HG03460 (cell line): ENCODE results near the gene CDAN1.

Experiments
- ATAC-seq: cut with Tn5 transposase; IDR thresholded peaks from one replicate; pipeline ENCODE4 v1.9.1; 2021; ENCODE audit not compliant: unreplicated experiment

The CDAN1 gene

DNA sequence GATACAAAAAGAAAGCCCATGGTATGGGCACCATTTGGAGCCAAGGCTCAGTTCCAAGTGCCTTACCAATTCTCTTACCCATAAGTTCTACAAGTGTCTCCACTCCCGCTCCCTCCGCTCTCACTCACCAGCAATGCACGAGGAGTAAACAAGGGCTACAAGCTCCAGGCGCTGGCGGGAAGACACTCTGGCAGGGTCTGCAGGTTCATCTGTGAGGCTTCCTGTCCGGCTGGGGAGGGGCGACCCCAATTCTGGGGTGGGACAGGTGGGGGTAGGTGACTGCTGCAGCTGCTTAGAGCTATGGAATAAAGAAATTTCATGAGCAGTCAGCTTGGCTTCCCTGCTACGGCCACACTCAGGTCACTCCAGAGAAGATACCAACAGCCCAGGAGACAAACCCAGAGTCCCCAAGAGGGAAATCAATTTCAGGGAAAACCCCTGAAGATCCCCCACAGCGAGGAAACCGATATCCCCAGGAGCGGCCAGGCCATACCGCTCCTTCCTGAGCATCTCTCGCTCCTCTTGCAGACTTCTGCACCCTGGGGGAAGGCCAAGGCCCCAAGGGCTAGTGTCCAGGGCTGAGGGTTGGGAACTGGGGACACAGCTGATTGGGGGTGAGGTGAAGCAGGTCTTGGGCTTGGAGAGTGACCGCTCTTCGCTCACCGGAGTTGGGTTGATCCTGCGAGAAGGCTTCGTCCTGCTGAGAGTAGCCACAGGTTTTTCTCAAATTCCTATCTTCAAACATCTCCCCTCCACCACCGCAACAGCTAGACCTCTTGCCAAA is 1.4 kb downstream of the CDAN1 start:
- ATAC-seq: no peak

DNA sequence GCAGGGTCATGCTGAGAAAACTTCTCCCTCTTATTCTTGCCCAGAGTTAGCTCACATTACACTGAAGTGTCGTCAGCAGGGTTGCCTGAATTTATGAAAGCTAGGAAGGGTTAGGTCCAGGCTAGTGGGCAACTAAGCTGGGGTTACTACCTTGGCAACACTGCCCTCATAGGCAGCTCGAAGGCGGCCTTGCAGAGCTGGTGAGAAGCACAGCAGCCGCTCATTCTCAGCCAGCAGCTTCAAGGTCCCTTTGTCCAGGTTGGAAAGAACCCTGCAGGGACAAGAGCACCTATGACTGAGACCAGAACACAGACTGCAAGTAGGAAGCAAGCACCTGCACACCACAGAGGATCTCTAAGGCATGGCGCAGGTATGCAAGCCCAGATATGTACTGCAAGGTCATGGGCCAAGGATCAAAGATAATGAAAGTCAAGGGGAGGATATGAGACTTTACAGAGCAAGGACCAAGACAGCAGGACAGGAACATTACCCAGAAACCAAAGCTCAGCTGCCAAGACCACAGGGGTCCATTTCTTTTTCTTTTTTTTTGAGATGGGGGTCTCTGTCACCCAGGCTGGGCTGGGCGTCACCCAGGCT is 2.8 kb downstream of the CDAN1 start:
- no peak for ATAC-seq

DNA sequence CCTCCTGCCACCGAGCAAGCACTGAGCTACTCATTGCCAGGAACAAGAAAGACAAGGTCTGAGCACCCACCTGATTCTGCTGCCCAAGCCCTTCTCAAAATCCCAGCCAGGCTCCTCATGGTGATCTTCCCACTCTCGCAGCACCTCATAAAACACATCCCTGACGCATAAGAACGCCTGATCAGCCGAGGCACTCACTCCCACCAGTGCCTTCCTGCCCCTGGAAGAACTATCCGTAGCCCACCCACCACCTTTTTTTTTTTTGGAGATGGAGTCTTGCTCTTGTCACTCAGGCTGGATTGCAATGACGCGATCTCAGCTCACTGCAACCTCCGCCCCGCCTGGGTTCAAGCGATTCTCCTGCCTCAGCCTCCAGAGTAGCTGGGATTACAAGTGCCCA is 3.9 kb downstream of the CDAN1 start:
- no peak for ATAC-seq

DNA sequence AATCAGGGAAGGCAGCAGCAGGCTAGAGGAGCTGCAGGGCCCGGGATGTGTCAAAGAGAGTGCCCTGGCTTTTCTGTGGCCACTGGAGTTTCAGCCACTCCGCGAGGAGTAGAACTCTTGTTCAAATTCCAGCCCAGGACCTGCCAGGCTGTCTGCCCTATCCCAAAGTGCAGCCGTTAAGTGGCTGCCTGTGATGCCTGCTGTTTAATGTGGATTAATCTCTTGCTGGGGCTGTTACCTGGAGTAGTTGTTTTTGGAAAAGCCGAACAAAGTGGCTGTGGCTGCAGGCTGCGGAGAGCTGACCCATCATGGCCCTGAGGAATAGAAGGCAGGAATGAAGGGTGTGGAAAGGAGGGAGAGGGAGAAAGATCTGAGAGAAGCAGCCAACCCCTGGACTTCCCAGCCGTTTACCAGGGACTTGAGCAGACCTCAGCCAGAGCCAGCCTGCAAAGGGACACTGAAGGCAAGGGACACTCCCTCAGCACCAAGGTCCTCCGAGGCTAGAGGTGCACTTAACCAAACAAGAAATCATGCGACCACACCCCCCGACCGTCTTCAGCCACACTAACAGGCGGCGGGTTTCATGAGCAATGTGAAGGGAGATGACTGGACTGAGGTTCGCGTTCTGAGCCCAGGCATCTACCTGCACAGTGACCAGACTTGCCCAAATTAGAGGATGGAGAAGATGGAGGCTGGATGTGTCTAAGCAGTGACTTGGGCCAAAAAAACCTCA is 4.7 kb downstream of the CDAN1 start:
- no peak for ATAC-seq

DNA sequence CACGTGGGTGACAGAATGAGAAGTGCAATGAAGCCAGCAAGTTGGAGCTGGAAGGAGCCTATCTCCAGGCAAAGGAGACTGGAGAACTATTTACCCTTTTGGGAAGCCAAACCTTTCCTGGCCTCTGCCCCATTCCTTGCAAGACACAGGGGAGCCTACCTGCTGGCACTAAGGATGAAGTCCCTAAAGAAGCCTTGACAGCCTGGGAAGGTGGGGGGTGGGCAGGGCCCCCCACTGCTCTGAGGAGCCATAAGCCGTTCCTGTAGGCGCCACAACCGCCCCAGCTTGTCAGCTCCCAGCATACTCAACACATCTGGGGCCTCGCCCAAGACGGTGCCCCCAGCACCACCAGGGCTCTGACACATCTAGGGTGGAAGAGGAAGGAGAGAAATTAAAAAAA is 5.5 kb downstream of the CDAN1 start:
- ATAC-seq: no peak

DNA sequence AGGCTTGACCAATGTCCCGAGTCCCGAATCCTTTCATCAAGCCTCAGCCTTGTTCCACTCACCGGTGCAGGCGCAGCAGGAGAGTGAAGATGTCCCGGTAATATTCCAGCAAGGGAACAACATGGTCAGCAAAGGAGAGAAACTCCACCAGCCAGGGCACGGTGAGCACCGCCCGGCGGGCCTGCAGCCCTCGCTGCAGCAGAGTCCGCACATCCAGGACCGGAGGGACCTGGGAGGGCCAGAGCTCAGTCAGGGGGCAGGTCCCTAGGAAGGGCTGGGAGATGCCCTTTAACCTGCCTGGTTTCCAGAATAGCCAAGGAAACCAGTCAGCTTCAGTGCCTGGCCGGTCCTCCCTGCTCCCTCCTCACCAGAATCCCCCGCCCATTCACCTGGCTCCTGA is 6.4 kb downstream of the CDAN1 start:
- ATAC-seq: no peak

DNA sequence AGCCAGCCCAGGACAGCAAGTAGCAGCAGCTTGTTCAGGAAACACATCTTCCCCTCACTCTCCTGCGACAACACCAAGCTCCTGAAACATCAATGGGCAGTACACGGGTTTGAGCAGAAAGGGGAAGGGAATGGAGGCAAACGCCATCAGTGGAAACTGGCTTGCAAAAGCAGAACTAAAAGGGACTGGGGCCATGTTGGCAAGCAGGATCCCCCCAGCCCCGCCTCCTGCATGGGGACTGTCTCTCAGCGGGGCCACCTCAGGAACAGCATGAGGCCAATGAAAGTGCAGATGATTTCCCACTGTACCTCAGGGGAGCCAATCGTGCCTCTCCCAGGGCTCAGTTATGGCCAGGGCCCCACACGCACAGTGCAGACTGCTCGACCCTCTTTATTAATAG is 6.8 kb downstream of the CDAN1 start:
- ATAC-seq: no peak

DNA sequence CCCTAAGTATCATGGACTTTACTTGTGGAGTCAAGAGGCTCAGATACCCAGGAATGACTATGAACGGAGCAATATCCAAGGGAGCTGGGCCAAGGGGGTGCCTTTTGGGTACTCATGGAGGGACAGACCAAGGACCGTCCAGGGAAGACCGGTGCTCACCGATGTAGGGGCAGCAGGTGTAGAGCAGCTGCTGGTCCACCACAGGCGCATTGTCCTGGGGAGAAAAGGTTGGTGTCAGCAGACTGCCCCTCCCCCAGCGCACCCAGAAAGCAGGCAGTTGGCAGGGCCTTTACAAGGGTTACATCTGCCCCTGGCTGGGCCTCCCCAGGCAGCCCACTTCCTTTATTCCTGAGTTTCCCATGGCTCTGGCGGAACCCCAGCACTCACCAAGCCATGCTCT is 7.5 kb downstream of the CDAN1 start:
- no peak for ATAC-seq

DNA sequence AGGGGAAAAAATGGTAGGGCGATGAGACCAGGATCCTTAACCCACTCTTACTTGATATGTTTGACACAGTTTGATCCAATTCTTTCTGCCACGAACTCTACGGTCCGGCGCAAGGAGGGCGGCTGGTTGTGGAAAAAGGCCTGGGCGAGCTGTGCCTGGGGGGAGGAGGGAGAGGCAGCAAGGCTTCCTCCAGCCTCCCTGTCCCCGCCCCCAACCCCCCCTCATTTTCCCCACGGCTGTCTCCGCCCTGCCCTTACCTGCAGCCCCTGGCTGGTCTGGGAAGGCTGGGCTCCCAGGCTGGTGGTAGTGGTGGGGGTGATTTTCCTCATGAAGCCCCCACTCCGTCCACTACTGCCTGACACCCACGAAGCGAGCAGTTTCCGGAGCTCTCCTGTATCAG is 8.0 kb downstream of the CDAN1 start:
- ATAC-seq: no peak

DNA sequence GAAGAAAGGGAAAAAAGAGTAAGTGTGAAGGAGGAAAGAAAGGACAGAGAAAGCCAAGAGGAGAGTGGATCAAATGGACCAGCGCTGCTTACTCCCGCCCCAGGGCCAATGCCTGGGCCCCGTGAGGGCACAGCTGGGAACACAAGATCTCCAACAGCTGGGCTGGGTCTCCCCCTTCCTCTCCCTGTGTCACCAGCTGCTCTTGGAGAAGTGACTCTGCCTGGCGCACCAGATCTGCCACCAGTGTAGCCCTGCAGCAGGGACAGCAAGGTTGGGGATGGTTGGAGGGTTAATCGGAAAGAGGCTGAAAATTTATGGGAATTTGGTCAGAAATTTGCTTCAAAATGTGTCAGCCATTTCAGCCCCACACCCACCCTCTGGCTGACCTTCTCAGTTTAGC is 8.4 kb downstream of the CDAN1 start:
- ATAC-seq: no peak

DNA sequence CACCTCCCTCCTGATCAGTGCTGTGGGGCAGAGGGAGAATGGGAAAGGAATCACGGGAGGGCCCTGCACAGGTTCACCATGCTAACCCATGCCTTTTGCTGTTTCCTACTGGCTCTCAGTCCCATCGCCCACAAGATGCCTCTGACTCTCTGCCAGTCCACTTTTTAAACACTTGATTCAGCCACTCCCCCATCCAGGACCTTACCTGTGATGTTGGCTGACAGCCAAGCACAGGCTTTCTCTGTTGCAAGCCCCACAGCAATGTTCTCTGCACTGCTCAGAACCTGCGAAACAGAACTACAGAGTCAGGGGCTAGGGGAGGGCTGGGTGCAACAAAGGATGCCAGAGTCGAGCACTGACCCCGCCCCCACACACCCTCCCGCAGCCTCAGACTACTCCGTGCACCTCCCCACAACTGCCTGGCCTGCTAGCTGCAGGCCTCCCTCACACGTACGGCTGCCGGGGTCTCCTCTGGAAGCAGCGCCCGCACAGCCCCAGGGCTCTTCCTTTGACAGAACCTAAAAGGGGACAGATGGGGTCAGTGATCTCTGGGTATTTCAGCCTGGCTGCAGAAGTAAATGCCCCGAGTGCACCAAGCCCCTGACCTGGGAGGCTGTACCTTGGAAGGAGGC is 9.1 kb downstream of the CDAN1 start:
- no peak for ATAC-seq

DNA sequence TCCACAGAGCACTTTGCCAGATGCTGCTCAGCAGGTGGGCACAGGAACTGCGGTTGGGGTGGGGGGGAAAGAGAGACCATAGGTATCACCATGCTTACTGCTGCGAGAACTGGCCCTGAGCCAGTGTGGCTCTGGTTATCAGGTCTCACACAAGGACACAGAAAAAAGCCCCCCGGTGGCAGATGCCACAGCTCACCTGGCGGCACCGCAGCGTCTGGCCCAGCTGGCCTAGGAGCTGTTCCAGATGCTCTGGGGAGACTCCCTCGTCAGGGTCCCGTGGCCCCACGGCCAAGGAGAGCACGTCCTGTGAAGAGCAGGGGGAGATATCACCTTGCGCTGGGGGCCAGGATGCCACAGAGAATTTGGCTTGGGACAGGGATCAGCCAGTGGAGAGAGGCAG is 10.8 kb downstream of the CDAN1 start:
- no peak for ATAC-seq

DNA sequence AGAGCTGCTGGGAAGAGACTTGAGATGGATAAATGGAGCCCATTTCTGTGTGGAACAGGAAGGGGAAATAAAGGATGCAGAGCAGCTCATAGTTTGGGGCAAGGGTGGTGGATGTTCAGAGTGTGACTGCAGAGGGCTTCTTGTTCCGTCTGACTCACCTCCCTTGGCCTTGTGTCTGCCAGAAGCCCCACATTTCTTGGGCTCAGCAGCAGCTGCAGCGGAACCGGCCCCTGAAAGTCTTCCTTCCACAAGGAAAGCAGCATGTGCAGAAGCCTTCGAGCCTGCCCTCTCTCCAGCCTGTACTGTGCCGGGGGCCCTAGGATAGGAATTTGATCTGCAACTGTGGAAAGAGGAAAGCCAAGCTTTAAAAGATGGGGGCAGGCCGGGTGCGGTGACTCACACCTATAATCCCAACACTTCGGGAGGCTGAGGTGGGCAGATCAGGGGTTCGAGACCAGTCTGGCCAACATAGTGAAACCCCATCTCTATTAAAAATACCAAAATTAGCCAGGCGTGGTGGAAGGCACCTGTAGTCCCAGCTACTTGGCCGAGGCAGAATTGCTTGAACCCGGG is 11.5 kb downstream of the CDAN1 start:
- no peak for ATAC-seq

DNA sequence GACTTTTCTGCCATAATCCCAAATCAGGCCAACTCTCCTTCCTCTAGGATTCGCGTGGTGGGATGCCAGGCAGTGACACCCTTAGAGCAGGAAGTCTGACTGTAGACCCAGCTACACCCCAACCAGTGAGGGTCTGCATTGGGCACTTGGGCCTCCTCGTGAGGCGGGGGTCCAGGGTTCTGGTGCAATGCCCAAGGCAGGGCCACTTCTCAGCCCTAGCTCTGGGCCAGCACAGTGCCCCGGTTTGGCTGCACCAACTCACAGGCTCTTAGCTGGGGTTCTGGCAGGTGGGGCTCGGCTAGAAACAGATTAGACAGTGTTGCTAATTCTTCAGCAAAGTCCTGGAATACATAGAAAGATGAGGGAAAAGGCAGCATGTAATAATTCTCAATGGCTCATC is 12.7 kb downstream of the CDAN1 start:
- ATAC-seq: no peak

DNA sequence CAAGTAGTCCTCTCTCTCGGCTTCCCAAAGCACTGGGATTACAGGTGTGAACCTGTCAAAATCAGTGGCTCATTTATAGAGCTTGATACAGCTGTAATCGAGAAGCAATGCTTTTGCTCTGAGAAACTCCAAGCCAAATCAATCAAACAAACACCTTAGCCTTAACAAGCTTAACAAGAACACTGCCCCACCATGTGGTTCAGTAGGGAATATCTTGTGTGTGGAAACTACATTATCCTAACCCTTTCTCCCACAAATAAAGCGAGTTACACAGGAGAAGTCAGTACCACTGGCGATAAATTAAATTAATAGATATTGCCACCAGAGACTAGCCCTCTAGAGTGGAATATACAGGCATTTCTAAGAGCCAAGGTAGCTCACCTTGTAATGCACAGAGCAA is 13.9 kb downstream of the CDAN1 start:
- no peak for ATAC-seq

DNA sequence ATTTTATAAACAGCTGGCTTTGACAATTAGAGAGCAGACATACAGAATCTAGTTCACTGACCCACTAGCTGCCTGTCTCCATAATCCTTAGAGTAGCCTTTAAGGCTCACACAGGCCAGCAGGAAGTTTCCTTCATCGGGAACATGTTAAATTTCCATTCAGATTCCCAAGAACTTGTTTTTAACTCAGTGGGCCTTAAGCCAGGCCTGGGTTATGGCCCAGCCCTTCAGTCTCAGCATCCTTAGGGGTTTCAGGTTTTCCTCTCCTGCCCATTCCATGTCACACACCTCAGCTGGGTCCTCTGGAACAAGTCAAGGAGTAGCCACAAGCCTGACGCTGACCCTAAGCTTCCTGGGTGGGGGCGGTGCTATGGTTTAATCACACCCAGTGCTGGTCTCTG is 15.0 kb downstream of the CDAN1 start:
- ATAC-seq: no peak

DNA sequence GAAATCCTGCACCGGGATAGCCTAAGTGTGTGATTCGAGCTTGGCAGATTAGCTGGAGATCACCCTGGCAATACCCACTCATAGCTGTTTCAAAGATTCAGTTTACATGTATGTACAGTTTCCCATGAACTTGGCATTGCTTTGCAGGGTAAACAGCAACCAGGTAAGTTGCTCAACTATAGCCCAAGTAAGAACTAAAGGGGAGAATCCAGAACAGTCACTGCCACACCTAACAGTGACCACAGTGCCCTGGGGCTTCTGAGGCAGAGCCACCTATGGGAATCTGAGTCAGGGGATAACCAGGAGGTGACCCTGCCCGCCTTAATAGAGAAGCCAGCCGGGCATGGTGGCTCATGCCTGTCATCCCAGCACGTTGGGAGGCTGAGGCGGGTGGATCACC is 15.9 kb downstream of the CDAN1 start:
- ATAC-seq: no peak

DNA sequence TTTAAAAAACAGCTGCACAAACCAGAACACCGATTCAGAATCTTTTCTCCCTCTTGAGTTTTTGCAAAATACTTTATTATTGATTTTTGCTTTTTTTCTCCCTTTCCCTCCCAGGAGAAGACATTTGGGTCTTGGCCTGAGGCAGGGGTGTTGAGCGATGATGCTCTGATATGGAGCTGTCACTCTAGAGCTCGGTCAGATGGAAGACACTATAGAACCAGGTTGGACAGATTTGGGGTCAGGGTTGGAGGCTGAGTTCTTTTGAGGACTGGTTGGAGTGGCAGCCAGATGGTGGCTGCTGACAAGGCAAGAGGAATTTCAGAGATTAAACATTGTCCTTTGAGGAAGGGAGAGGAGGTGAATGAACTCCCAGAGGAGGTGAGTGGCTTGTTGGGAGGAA is 16.9 kb downstream of the CDAN1 start:
- no peak for ATAC-seq

DNA sequence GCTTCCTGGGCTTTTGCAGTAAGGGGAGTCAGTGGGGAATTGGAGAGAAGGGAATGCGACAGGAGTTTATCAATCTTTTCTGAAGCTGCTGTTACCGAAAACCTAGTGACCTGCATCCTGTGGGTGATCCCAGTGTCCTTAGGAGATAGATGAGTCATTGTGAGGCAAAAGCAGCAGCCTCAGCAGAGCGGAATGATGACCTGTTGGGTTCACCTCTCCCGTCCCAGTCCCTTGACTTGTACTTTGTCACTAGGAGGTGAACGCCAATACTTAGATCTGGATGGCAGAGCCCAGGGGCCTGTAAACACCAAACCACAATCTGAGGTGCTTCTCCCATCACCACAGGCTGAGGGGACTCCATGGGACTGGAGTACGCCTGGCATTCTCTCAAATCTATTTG is 17.9 kb downstream of the CDAN1 start:
- ATAC-seq: no peak

DNA sequence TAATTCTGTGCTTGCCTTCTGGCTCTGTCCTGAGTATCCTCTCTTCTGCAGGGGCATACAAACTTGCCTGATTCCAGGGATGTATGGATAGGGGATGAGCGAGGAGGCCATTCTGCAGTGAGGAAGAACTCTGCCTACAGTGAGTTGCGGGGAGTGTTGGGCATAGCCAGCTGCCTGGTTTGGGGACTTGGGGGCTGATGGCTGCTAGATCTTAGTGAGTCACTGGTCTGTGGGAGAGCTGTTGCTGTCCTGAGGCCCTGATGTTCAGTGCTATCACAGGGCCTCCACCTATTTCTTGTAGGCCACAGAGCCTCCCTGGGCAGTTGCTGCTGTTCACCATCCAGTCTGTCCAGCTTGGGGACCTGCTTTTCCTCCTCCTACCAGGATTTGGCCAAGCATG is 20.3 kb downstream of the CDAN1 start:
- no peak for ATAC-seq

DNA sequence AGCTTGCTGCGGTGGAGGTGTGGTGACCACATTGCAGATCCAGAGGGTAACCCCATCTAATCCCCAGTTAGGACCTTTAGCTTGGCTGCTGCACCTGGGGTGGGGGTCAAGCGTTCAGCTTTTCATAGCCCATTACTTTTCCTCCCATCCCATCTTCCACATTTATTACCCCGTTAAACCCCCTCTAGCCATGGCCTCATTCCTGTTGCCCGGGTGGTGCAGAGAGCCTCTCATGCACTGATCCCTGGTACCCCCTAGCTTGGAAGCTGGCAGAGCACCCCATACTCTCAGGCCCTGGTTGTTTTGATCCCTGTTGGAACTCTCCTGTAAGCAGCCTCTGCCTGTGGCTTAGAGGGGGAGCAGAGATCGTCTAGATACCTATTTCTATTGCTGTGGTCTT is 20.8 kb downstream of the CDAN1 start:
- no peak for ATAC-seq

DNA sequence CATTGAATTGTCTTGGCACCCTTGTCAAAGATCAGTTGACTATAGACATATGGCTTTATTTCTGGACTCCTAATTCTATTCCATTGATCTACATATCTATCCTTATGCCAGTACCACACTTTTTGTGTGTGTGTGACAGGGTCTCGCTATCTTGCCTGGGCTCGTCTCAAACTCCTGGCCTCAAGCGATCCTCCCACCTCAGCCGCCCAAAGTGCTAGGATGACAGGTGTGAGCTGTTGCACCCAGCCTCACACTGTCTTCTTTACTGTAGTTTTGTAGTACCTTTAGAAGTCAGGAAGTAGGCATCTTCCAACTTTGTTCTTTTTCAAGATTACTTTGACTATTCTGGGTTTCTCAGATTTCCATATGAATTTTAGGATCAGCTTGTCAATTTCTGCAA is 24.3 kb downstream of the CDAN1 start:
- ATAC-seq: no peak
